Neural crest cell (in vitro differentiated cells): ENCODE results near the gene VPREB3. TPM values are rescaled to one million over a fixed set of nuclear protein-coding genes. Genes with fewer than 3 reads are reported as not detected.

ENCODE experiments used
- DNase-seq: peaks from one replicate; pipeline ENCODE4 v3.0.0; 2021; ENCODE audit warnings: low read depth, mixed read lengths, low spot score
- H3K27ac Mint-ChIP-seq: one replicate; pipeline ENCODE4 v1.8.0; 2021; ENCODE audit warnings: mild to moderate bottlenecking, mixed read lengths; ENCODE audit not compliant: unreplicated experiment
- H3K27me3 Mint-ChIP-seq: 2 replicates; pipeline ENCODE4 v1.8.0; 2021; ENCODE audit warnings: low read depth, mild to moderate bottlenecking, mixed read lengths
- H3K36me3 Mint-ChIP-seq: 2 replicates; pipeline ENCODE4 v1.8.0; 2021; ENCODE audit warnings: low read depth, mild to moderate bottlenecking, mixed read lengths
- H3K4me1 Mint-ChIP-seq: 2 replicates; pipeline ENCODE4 v1.8.0; 2021; ENCODE audit warnings: mixed read lengths
- H3K4me3 Mint-ChIP-seq: one replicate; pipeline ENCODE4 v1.8.0; 2021; ENCODE audit warnings: mild to moderate bottlenecking, mixed read lengths
- H3K9me3 Mint-ChIP-seq: 2 replicates; pipeline ENCODE4 v1.8.0; 2021; ENCODE audit warnings: mixed read lengths
- total RNA-seq: library from RNA; stranded (reverse); gene quantifications from 2 replicates; pipeline ENCODE4 v1.2.1, GENCODE V29; 2021
- TF ChIP-seq, protein P1 (sequence below): fragments of 200-600 bp; sonication (generic); conservative IDR thresholded peaks from 2 replicates; pipeline ENCODE4 v1.5.0; 2021; ENCODE audit warnings: antibody characterized with exemption, mild to moderate bottlenecking

Gene VPREB3
- total RNA-seq, 1 donor from 2014 or later = not detected

DNA sequence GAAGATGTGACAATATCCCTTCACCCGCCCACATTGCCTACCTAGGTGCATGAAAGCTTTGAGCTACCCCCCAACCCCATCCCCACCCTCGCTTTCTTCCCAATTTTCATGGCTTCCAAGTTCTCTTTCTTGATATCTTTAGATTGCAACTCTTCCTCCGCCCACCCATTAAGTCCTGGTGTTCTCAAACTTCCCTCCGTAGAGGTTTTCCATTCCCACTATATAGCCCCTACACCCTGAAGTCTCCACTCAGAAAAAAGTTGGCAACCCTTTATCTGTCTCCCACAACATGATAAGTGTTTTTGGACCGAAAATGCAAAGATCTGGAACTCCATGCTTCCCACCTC is 3.9 kb downstream of the VPREB3 start:
- H3K27ac Mint-ChIP-seq = no peak overlapping the region
- no peaks in the 10 kb centered on the region for H3K27me3 Mint-ChIP-seq

DNA sequence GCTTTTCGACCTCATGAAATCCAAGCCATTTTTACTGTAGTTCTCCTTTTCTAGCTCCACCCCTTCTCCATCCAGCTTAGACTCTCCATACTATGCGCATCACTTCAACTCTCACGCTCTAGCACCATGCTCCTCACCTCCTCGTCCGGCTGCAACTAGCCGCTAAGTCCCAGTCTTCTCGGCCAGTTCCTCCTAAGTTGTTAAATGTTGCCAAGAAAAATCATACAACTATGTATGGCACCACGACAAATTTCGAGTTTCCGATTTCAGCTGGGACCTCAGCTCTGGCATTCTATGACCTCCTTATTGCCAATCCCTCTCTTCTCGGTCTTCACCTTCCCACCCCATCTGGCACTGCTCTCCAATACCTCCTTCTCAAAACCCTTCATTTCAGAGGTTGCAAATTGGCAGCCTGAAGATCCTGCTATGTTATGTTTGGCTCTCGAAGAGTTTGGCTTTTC is 4.4 kb downstream of the VPREB3 start:
- no peak overlapping the region for H3K27ac Mint-ChIP-seq

More for the DNA sequence above, 3.9 kb downstream of the VPREB3 start:
- DNase-seq = no peak
- peaks cover 21% of the 10 kb centered on the region for H3K4me1 Mint-ChIP-seq
- H3K36me3 Mint-ChIP-seq = peaks cover 2% of the 10 kb centered on the region
- H3K4me3 Mint-ChIP-seq = peak overlapping the region; percentile 89
- TF ChIP-seq, protein P1, sequence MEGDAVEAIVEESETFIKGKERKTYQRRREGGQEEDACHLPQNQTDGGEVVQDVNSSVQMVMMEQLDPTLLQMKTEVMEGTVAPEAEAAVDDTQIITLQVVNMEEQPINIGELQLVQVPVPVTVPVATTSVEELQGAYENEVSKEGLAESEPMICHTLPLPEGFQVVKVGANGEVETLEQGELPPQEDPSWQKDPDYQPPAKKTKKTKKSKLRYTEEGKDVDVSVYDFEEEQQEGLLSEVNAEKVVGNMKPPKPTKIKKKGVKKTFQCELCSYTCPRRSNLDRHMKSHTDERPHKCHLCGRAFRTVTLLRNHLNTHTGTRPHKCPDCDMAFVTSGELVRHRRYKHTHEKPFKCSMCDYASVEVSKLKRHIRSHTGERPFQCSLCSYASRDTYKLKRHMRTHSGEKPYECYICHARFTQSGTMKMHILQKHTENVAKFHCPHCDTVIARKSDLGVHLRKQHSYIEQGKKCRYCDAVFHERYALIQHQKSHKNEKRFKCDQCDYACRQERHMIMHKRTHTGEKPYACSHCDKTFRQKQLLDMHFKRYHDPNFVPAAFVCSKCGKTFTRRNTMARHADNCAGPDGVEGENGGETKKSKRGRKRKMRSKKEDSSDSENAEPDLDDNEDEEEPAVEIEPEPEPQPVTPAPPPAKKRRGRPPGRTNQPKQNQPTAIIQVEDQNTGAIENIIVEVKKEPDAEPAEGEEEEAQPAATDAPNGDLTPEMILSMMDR = no peak
- no peaks in the 10 kb centered on the region for H3K9me3 Mint-ChIP-seq

DNA sequence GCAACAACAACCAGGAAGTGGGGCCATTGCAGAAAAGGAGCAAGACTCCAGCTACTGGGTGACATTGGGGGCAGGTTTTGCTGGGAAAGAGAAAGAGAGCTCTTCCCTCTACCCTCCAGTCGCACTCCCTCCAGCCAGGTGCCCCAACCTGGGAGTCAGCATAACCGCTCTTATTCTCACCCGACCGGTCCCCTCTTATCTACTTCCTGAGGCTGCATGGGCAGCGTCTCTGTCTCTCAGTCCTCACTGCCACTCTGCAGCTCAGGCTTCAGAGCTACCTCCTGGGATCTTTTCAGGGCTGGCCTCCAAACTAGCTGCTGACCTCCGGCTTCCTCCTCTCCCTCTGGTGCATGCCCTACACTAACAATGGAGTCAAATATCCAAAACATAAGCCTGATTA is 8.4 kb downstream of the VPREB3 start:
- Mint-ChIP-seq H3K27ac (no peak overlapping the region), H3K27me3 (no peaks in the 10 kb centered on the region), H3K9me3 (no peaks in the 10 kb centered on the region), H3K36me3 (peaks cover 18% of the 10 kb centered on the region), H3K4me3 (peak overlapping the region; percentile 15), H3K4me1 (peaks cover 17% of the 10 kb centered on the region)
- TF ChIP-seq, protein P1 = no peak
- no peak for DNase-seq

More for the DNA sequence above, 4.4 kb downstream of the VPREB3 start:
- no peak for DNase-seq
- H3K4me3 Mint-ChIP-seq = peak overlapping the region; percentile 89
- H3K36me3 Mint-ChIP-seq = peaks cover 7% of the 10 kb centered on the region
- TF ChIP-seq, protein P1 = no peak
- H3K9me3 Mint-ChIP-seq = no peaks in the 10 kb centered on the region
- no peaks in the 10 kb centered on the region for H3K27me3 Mint-ChIP-seq
- H3K4me1 Mint-ChIP-seq = peaks cover 21% of the 10 kb centered on the region

DNA sequence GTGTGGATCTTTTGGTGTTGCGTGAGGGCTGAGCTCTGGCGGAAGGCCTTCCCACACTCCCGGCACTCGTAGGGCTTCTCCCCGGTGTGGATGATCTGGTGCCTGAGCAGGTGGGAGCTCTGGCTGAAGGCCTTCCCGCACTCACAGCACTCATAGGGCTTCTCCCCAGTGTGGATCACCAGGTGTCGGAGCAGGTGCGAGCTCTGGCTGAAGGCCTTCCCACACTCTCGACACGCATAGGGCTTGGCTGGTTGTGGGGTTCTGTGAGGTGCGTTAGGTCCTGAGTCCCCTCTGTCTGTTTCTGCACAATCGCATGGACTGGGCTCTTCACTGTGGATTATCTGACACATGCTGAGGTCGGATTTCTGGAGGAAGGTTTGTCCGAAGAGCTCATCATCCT is 9.7 kb downstream of the VPREB3 start:
- no peak overlapping the region for H3K27ac Mint-ChIP-seq
- no peaks in the 10 kb centered on the region for H3K27me3 Mint-ChIP-seq
- H3K36me3 Mint-ChIP-seq = peaks cover 18% of the 10 kb centered on the region
- no peak for DNase-seq
- TF ChIP-seq, protein P1 = no peak
- H3K4me3 Mint-ChIP-seq = no peak overlapping the region
- H3K9me3 Mint-ChIP-seq = no peaks in the 10 kb centered on the region
- peaks cover 5% of the 10 kb centered on the region for H3K4me1 Mint-ChIP-seq

DNA sequence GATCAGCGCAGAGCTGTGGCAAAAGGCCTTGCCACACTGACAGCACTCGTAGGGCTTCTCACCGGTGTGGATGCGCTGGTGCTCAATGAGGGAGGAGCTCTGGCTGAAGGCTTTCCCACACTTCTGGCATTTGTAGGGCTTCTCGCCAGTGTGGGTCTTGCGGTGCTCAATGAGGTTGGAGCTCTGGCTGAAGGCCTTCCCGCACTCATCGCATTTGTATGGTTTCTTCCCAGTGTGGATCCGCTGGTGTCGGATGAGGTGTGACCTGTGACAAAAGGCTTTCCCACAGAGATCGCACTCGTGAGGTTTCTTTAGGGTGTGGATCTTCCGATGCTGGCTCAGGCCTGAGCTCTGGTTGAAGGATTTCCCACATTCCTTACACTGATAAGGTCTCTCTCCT is 10.2 kb downstream of the VPREB3 start:
- DNase-seq = no peak
- Mint-ChIP-seq H3K27me3 (no peaks in the 10 kb centered on the region), H3K36me3 (peaks cover 18% of the 10 kb centered on the region), H3K4me3 (no peak overlapping the region), H3K9me3 (no peaks in the 10 kb centered on the region), H3K4me1 (peaks cover 4% of the 10 kb centered on the region), H3K27ac (no peak overlapping the region)
- TF ChIP-seq, protein P1 = no peak

DNA sequence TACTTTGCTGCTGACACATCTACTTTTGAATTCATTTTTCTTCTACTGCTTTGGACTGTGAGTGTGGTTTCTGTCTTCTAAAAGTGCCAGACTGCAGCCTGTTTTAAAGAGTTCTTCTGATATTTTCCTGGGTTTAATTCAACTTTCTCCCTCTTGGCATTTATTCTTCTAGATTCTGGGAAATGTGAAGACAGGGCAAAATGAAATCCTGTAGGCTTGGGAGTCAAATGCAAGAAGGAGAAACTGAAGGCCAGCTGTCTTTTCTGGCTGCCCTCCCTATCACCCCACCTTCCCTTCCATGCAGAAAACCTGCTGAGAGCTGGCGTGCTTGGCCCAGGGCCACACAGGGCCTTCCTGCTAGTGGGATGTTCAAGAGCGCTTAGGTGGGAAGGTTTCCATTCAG is 10.9 kb downstream of the VPREB3 start:
- TF ChIP-seq, protein P1 = no peak
- H3K36me3 Mint-ChIP-seq = peaks cover 18% of the 10 kb centered on the region
- no peaks in the 10 kb centered on the region for H3K27me3 Mint-ChIP-seq
- no peaks in the 10 kb centered on the region for H3K9me3 Mint-ChIP-seq
- H3K27ac Mint-ChIP-seq = peak overlapping the region; percentile 50
- H3K4me3 Mint-ChIP-seq = no peak overlapping the region
- peaks cover 4% of the 10 kb centered on the region for H3K4me1 Mint-ChIP-seq
- no peak for DNase-seq
